ENCODE results near the gene FARS2. TPM values are rescaled to one million over a fixed set of nuclear protein-coding genes. Genes with fewer than 3 reads are reported as not detected.

Gene FARS2
- total RNA-seq, 4 donors from 2014 or later, result 10.6 to 24.9 (median 15.2) TPM

DNA sequence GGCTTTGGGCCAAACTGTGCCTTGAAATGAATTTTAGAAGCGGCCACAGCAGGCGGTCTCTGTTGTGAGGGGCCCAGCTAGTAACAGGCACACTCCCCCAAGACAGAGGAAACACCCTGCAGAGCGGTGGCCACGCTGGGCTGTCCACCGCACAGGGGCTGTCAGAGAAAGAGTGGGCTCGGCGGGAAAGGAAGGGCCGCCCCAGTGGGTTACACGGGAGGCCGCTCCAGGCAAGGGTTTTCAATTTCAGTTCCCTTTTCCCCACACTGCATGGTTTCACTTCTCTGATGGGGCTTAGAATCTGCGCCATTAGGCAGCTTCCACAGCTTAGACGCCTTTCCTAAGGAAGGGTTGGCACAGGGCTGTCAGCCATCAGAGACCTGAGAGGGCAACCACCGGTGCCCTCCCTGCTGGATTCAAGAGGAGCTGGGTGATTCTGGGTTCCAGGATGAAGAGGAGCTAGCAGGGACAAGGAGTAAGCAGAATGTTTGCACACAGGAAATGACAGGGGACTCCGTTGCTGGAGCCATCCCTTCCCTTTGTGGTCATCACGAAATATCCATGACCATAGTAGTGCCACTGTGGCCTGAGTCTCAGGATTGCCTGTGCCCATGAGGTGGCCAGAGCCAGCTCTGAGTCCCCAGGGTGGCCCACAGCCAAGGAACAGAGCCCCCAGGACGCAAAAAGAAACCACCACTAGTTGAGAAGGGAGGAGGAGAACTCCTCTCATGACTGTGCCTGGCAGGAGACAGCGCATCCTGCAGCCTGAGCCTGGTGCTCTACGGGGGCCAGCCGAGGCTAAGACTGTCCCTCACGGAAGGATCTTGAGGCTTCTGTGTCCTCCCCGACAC is 462.8 kb downstream of the FARS2 start:
- Histone ChIP-seq H3K9me3 (no peaks in the 10 kb centered on the region), H3K36me3 (no peaks in the 10 kb centered on the region), H3K27ac (replicated peaks in 1 of 4) (peak overlapping the region in 2 of 4 donors; percentile 0 to 18), H3K4me3 (no peak overlapping the region), H3K27me3 (no peaks in the 10 kb centered on the region), H3K4me1 (peaks cover 0 to 4% (median under 1%) of the 10 kb centered on the region in 4 donors)
- TF ChIP-seq EP300 (IDR thresholded peaks at IDR 0.05) (no peak), POLR2AphosphoS5 (IDR thresholded peaks at IDR 0.05) (no peak), POLR2A (IDR thresholded peaks at IDR 0.05; ENCODE audit: low read depth) (no peak)
- TF ChIP-seq, protein P1, sequence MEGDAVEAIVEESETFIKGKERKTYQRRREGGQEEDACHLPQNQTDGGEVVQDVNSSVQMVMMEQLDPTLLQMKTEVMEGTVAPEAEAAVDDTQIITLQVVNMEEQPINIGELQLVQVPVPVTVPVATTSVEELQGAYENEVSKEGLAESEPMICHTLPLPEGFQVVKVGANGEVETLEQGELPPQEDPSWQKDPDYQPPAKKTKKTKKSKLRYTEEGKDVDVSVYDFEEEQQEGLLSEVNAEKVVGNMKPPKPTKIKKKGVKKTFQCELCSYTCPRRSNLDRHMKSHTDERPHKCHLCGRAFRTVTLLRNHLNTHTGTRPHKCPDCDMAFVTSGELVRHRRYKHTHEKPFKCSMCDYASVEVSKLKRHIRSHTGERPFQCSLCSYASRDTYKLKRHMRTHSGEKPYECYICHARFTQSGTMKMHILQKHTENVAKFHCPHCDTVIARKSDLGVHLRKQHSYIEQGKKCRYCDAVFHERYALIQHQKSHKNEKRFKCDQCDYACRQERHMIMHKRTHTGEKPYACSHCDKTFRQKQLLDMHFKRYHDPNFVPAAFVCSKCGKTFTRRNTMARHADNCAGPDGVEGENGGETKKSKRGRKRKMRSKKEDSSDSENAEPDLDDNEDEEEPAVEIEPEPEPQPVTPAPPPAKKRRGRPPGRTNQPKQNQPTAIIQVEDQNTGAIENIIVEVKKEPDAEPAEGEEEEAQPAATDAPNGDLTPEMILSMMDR (IDR thresholded peaks at IDR 0.05), result no peak
- DNase-seq (ENCODE audit: extremely low spot score), result no peak
- WGBS, result 69% methylated on average over 20 of the region's 21 CpGs
- intact Hi-C loops (cut with DNase I), result no loop called here

DNA sequence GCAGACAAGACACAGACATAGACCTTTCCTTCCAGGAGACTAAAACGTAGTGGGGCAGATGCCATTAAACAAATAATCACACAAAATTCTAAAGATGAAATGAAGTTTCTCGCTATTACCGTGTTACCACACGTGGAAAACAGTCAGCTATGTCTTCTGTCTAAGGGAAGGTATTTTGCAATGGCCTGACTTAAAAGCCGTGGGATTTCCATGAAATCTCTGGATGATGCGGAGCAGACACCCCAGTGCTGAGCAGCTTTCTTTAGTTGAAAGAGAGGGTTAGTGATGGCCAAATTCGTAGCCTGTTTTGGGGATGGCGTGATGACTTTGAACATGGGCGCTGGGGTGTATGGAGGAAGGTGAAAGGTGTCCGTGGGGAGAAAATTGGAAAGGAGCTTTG is 463.6 kb downstream of the FARS2 start:
- Histone ChIP-seq H3K4me3 (no peak overlapping the region), H3K27me3 (no peaks in the 10 kb centered on the region), H3K4me1 (peaks cover 0 to 12% (median 7%) of the 10 kb centered on the region in 4 donors), H3K36me3 (no peaks in the 10 kb centered on the region), H3K27ac (replicated peaks in 1 of 4) (no peak overlapping the region), H3K9me3 (no peaks in the 10 kb centered on the region)
- TF ChIP-seq, protein P1 (IDR thresholded peaks at IDR 0.05), result no peak
- TF ChIP-seq POLR2AphosphoS5 (IDR thresholded peaks at IDR 0.05), result no peak
- no peak for TF ChIP-seq EP300 (IDR thresholded peaks at IDR 0.05)
- no peak for TF ChIP-seq POLR2A (IDR thresholded peaks at IDR 0.05; ENCODE audit: low read depth)
- WGBS, result 92% methylated on average over 10 of the region's 10 CpGs
- no peak for DNase-seq (ENCODE audit: extremely low spot score)
- intact Hi-C loops (cut with DNase I), result no loop called here

DNA sequence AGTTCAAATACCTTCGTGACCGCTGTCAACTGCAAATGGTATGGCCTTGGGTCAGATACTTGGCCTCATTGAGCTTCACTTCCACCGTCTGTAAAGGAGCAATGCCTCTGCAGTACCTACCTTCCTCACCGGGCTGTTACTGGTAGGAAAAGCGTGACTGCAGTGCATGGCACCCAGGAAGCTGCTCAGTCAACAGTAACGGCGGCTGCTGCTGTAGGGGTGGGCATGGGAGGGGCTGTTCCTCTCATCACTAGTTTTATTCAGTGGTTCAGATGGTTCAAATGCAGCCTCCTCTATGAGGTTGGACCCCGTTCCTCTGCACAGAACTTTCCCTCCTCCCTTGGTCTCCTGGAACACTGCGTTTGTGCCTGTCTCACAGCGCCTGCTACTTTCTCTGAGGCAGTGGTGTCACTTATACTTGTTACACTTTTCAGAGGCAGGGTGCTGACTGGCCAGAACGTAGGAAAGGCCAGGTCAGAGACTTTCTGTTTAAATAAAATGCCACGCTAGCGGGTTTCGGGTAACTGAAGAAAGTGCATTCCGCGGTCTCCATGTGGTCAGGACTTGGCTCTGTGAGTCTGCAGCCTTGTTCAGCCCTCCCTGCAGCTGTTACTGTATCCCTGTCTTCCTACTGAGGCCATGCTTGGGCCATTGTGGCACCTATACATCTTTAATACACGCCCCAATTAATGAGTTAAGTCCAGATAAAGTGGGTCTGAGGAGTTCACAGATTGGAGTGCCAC is 465.8 kb downstream of the FARS2 start:
- WGBS, result 99% methylated on average over 17 of the region's 17 CpGs
- DNase-seq (ENCODE audit: extremely low spot score), result no peak
- intact Hi-C loops (cut with DNase I), result no loop called here
- Histone ChIP-seq H3K4me3 (no peak overlapping the region), H3K27ac (replicated peaks in 1 of 4) (no peak overlapping the region), H3K36me3 (no peaks in the 10 kb centered on the region), H3K27me3 (no peaks in the 10 kb centered on the region), H3K4me1 (peaks cover 0 to 16% (median 12%) of the 10 kb centered on the region in 4 donors), H3K9me3 (no peaks in the 10 kb centered on the region)
- TF ChIP-seq POLR2AphosphoS5 (IDR thresholded peaks at IDR 0.05) (no peak), POLR2A (IDR thresholded peaks at IDR 0.05; ENCODE audit: low read depth) (no peak)
- TF ChIP-seq, protein P1 (IDR thresholded peaks at IDR 0.05), result no peak

DNA sequence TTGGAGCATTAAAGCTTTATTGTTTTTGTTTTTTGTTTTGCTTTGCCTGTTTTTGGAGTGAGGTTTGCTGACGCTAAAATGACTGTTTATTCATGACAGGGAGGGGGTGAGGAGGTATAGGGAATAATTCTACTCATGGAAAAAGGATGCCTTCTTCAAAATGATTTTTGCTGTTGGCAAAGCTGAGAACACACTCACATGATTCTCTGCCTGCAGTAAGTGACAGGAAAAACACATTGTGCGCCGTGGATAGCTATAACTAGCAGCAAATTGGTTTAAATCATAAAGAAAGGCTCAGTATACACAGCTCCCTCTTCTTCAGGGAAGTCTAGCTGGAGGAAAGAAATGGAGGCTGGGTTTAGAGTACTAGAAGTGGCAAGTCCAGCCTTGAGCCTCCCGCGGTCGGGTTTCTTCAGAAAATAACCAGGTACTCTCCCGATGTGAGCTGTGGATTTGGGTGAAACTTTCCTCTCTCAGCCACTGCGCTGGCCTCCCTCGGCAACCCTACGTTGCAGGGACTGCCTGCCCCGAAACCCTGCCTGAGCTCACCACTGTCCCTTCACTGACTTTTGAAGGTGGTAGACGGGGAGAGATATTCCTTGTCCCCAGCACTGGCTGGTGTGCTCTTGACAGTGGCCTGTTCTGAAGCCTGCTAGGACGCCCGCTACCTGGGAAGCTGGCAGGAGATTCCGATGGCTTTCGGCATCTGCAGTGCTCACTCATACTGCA is 467.2 kb downstream of the FARS2 start:
- intact Hi-C loops (cut with DNase I), result no loop called here
- no peak for TF ChIP-seq EP300 (IDR thresholded peaks at IDR 0.05)
- TF ChIP-seq POLR2A (IDR thresholded peaks at IDR 0.05; ENCODE audit: low read depth), result no peak
- no peak for TF ChIP-seq POLR2AphosphoS5 (IDR thresholded peaks at IDR 0.05)
- TF ChIP-seq, protein P1 (IDR thresholded peaks at IDR 0.05), result no peak
- Histone ChIP-seq H3K4me3 (no peak overlapping the region), H3K27me3 (no peaks in the 10 kb centered on the region), H3K9me3 (no peaks in the 10 kb centered on the region), H3K36me3 (no peaks in the 10 kb centered on the region), H3K4me1 (peaks cover 0 to 16% (median 12%) of the 10 kb centered on the region in 4 donors), H3K27ac (replicated peaks in 1 of 4) (no peak overlapping the region)
- DNase-seq (ENCODE audit: extremely low spot score), result no peak
- 88% methylated on average over 14 of the region's 16 CpGs for WGBS
